T follicular helper cell (primary cell): ENCODE results near the gene ILDR2.
"Not testable (repeated sequence)": the region's sequence is repeated elsewhere in the genome, so short reads cannot be mapped to it uniquely, and the experiment has no call there.

ENCODE experiments used
- DNase-seq: peaks from one replicate; pipeline ENCODE4 v3.0.0-alpha.2; 2020; ENCODE audit warnings: low read depth

ILDR2 gene

GRCh38 chr1:166888373-166889111 lies 86.8 kb downstream of the ILDR2 start:
- no peak for DNase-seq

GRCh38 chr1:166884971-166885370 lies 90.4 kb downstream of the ILDR2 start:
- no peak for DNase-seq

- DNase-seq, result peak; percentile 6
Measured at GRCh38 chr1:166884040-166884642, 91.2 kb downstream of the ILDR2 start.

- no peak for DNase-seq
Measured at GRCh38 chr1:166882893-166883292, 92.4 kb downstream of the ILDR2 start.

GRCh38 chr1:166878173-166878917 lies 97.0 kb downstream of the ILDR2 start:
- DNase-seq, result not testable (repeated sequence)

GRCh38 chr1:166876540-166876838 lies 98.9 kb downstream of the ILDR2 start:
- no peak for DNase-seq

- DNase-seq, result peak; percentile 97
Measured at GRCh38 chr1:166875734-166876539, 99.4 kb downstream of the ILDR2 start, which contains the start of gene TADA1. TADA1 (minus strand) TSS chr1:166876264; CDS start chr1:166876233, 31 bp downstream.

- DNase-seq, result no peak
Measured at GRCh38 chr1:166875302-166875733, 100.0 kb downstream of the ILDR2 start.

GRCh38 chr1:166874464-166874863 lies 100.9 kb downstream of the ILDR2 start:
- no peak for DNase-seq

GRCh38 chr1:166870584-166870983 lies 104.8 kb downstream of the ILDR2 start:
- DNase-seq, result no peak

GRCh38 chr1:166869318-166870099 lies 105.8 kb downstream of the ILDR2 start:
- no peak for DNase-seq

GRCh38 chr1:166868639-166869038 lies 106.7 kb downstream of the ILDR2 start:
- DNase-seq, result no peak

- no peak for DNase-seq
Measured at GRCh38 chr1:166865926-166866325, 109.4 kb downstream of the ILDR2 start.

GRCh38 chr1:166859597-166859996 lies 115.7 kb downstream of the ILDR2 start:
- no peak for DNase-seq

- DNase-seq, result no peak
Measured at GRCh38 chr1:166858726-166859419, 116.5 kb downstream of the ILDR2 start.
